HG03108 (cell line): ENCODE results near the gene SLC26A9.

Experiments used
- ATAC-seq: cut with Tn5 transposase; IDR thresholded peaks from one replicate; pipeline ENCODE4 v1.9.1; 2021; ENCODE audit warnings: moderate library complexity; ENCODE audit not compliant: unreplicated experiment

Gene SLC26A9

GRCh38 chr1:205974712-205975111, 31.5 kb upstream of the SLC26A9 start:
- no peak for ATAC-seq

GRCh38 chr1:205973377-205974232, 30.3 kb upstream of the SLC26A9 start:
- ATAC-seq = no peak

- ATAC-seq = no peak
Observed at GRCh38 chr1:205972491-205973168, 29.4 kb upstream of the SLC26A9 start.

- ATAC-seq = no peak
Observed at GRCh38 chr1:205972081-205972480, 28.8 kb upstream of the SLC26A9 start.

GRCh38 chr1:205971082-205971481, 27.8 kb upstream of the SLC26A9 start:
- ATAC-seq = no peak

- no peak for ATAC-seq
Observed at GRCh38 chr1:205970486-205970885, 27.2 kb upstream of the SLC26A9 start.

- no peak for ATAC-seq
Observed at GRCh38 chr1:205969229-205969628, 26.0 kb upstream of the SLC26A9 start.

GRCh38 chr1:205967554-205968335, 24.5 kb upstream of the SLC26A9 start:
- ATAC-seq = no peak

GRCh38 chr1:205965036-205965884, 22.0 kb upstream of the SLC26A9 start:
- no peak for ATAC-seq

GRCh38 chr1:205963352-205964155, 20.3 kb upstream of the SLC26A9 start:
- no peak for ATAC-seq

- ATAC-seq = no peak
Observed at GRCh38 chr1:205962821-205963221, 19.6 kb upstream of the SLC26A9 start.

GRCh38 chr1:205961991-205962820, 18.9 kb upstream of the SLC26A9 start:
- no peak for ATAC-seq

- ATAC-seq = no peak
Observed at GRCh38 chr1:205961405-205961804, 18.1 kb upstream of the SLC26A9 start.

- no peak for ATAC-seq
Observed at GRCh38 chr1:205959789-205960188, 16.5 kb upstream of the SLC26A9 start.

- ATAC-seq = no peak
Observed at GRCh38 chr1:205955499-205955898, 12.2 kb upstream of the SLC26A9 start.

GRCh38 chr1:205954819-205955404, 11.7 kb upstream of the SLC26A9 start:
- no peak for ATAC-seq

- ATAC-seq = no peak
Observed at GRCh38 chr1:205951746-205952145, 8.5 kb upstream of the SLC26A9 start.

GRCh38 chr1:205950826-205951549, 7.7 kb upstream of the SLC26A9 start:
- no peak for ATAC-seq
